Vagina (tissue), 2 donors: Measurements from ENCODE around the gene PREB.

ENCODE experiments used
- CTCF ChIP-seq, 3 experiments: fragments of 450-650 bp in 2 of 3; fragments of 200-600 bp in 1 of 3; sonication (generic) in 1 of 3; IDR thresholded peaks; one replicate each; pipeline ENCODE4 v1.5.1; 2017 to 2019; ENCODE audit warnings: antibody characterized with exemption in 3 of 3, mild to moderate bottlenecking in 2 of 3, moderate library complexity in 2 of 3
- POLR2AphosphoS5 ChIP-seq, 2 donors: sonication (generic); formaldehyde crosslinking; IDR thresholded peaks; one replicate each; pipeline ENCODE4 v1.9.0; 2017; ENCODE audit warnings: antibody characterized with exemption in 2 of 2, mild to moderate bottlenecking in 2 of 2, low read depth in 1 of 2; ENCODE audit not compliant: insufficient read depth in 1 of 2

DNA sequence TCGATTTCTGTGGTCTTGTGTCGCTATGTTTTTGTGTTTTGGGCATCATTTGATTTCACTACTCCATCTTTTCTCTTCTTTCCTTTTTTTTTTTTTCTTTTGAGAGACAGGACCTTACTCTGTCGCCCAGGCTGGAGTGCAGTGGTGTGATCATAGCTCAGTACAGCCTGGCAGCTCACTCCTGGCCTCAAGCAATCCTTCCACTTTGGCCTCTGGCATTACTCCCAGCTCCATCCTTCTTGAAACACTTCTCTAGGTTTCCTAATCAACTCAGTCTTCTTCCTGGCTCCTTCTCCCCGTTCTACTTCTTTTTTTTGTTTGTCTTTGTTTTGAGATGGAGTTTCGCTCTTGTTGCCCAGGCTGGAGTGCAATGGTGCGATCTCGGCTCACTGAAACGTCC is 40.9 kb upstream of the PREB start:
- TF ChIP-seq CTCF (IDR thresholded peaks at IDR 0.05) (no peak), POLR2AphosphoS5 (IDR thresholded peaks at IDR 0.05; ENCODE audit: insufficient read depth in 1 of 2, low read depth in 1 of 2) (no peak)
